Measurements from ENCODE around the gene MRPL17.

GRCh38 chr11:6634534-6634933 lies 48.6 kb downstream of the MRPL17 start:
- TF ChIP-seq POLR2A (IDR thresholded peaks at IDR 0.05; ENCODE audit: low read depth, low read length) (no peak), TAF1 (IDR thresholded peaks at IDR 0.05; ENCODE audit: low read depth, low read length) (no peak), POLR2AphosphoS5 (IDR thresholded peaks at IDR 0.05; ENCODE audit: low read depth, low read length) (no peak), SPI1 (IDR thresholded peaks at IDR 0.05; ENCODE audit: low read depth, low read length) (no peak), PAX5 (IDR thresholded peaks at IDR 0.05; ENCODE audit: insufficient read depth, low read length, severe bottlenecking) (no peak), POU2F2 (IDR thresholded peaks at IDR 0.05; ENCODE audit: low read depth, low read length) (no peak)
